GM21423 (cell line): ENCODE results near the gene TBC1D8.

Experiments used
- ATAC-seq: cut with Tn5 transposase; IDR thresholded peaks from one replicate; pipeline ENCODE4 v1.9.1; 2021; ENCODE audit warnings: mild to moderate bottlenecking, moderate library complexity; ENCODE audit not compliant: unreplicated experiment

The TBC1D8 gene

GRCh38 chr2:101140237-101140636, 10.9 kb downstream of the TBC1D8 start:
- no peak for ATAC-seq

- ATAC-seq: no peak
Observed at GRCh38 chr2:101139495-101139894, 11.7 kb downstream of the TBC1D8 start.

- no peak for ATAC-seq
Observed at GRCh38 chr2:101135412-101136296, 15.5 kb downstream of the TBC1D8 start.

GRCh38 chr2:101133492-101134100, 17.6 kb downstream of the TBC1D8 start:
- ATAC-seq: no peak

DNA sequence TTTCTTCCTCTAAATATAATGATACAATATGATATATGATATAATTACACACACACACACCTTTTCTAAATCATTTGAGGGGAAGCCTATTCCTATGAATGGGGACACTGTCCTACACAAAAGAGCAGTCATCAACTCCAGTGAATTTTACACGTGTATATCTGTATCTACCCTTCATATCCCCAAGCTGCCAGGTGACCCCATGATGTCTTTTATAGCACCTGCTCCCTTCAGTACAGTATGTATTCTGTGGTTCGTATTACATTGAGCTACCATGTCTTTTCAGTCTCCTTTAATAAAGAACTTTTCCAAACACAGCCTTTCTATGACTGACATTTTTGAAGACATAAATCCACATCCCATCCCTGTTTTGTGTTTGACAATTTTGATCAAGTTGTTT, 19.0 kb downstream of the TBC1D8 start:
- no peak for ATAC-seq

DNA sequence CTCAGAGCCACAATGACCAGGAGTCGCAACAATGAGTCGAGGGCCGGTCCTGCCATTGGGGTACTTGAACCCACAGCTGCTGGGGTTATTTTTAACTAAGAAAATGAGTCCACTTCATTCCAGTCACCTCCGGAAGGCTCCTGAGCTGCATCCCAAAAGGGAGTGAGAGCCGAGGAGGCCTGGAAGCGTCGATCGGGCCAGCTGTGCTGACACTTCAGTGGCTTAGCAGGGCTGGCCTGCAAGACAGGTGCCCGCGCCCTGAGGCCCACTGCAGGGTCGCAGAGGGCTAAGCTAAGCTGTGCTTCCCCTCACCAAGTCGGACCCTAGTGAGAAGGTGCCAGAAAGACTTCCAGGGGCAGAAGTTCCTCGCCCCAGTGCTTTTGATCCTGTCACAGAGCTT, 21.1 kb downstream of the TBC1D8 start:
- no peak for ATAC-seq

GRCh38 chr2:101127319-101128056, 23.7 kb downstream of the TBC1D8 start:
- ATAC-seq: no peak

GRCh38 chr2:101125808-101126207, 25.4 kb downstream of the TBC1D8 start:
- no peak for ATAC-seq

DNA sequence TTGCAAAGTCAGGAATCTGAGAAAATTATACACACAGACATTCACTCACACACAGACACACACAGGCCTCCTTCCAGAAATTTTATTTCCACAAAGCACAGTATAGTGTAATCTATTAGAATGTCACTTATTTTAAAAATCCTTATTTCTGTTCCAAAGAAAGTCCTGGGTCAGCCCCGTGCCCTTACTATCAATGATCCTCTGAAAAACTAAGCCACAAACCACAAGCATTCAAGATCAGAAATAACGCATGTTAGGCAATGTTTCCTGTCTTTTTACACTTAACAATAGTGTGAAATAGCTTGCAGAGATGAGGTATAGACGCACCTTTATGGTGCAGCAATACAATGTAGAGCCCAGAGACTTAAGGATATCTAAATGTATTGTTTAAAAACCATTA, 25.8 kb downstream of the TBC1D8 start:
- no peak for ATAC-seq

DNA sequence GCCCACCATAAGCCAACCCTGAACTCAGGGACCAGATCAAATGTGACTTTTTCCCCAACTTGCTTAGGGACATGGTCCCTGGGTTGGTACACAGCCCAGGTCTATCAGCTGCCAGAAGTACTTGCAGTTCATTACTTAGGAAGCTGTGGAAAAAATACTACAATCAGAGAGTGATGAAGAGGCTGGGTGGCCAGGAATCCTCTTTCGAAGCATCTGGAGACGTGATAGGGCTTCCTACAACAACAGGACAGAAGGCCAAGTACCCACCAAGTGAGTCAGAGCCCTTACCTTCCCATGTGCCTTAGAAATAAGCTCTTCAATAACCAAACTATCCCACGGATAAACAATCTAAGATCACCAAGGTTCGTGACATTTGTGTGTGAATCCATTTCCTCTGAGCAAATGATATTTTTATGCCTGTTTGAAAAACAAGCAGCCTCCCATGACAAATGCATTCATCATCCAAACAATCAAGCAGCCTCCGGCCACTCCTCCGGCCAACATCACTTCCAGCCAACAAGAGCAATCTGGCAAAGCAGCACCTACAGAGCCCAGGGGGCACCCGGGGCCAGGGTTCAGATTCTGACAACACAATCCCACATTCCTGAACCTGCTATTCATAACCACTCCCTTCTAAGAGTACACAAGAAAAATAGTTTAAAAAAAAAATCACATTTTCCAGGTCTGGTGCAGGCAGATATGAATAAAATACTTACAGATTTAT, 26.4 kb downstream of the TBC1D8 start:
- no peak for ATAC-seq

DNA sequence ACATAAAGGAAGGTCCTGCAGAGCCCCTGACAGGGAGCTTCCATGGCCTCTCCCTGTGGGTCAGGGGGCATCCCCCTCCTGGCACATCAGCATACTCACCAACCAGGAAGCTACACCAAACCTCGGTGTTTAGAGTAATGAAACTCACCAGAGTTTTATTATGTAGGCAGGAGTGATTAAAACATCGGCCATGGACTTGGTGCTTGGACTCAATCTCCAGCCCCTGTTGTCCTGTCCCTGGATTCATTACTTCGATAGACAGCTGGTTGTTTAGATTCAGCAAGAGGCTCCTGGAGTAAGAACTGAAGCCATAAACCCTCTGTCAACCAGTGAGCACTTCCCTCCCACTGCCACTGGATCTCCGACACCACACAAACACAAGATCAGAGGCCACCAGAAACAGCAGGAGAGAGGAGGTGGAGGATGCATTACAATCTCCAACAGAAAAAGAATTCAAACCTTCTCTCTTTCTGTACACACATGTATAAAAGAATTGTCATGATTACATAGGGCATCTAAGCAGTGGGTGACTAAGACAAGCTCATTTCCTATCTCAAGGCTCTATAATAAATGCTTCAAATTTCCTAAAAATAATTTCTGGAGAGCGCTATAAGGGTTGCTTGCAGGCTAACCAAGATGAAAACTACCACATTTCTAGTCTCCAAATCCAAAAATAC, 27.2 kb downstream of the TBC1D8 start:
- ATAC-seq: no peak

GRCh38 chr2:101121174-101121573, 30.0 kb downstream of the TBC1D8 start:
- ATAC-seq: no peak

DNA sequence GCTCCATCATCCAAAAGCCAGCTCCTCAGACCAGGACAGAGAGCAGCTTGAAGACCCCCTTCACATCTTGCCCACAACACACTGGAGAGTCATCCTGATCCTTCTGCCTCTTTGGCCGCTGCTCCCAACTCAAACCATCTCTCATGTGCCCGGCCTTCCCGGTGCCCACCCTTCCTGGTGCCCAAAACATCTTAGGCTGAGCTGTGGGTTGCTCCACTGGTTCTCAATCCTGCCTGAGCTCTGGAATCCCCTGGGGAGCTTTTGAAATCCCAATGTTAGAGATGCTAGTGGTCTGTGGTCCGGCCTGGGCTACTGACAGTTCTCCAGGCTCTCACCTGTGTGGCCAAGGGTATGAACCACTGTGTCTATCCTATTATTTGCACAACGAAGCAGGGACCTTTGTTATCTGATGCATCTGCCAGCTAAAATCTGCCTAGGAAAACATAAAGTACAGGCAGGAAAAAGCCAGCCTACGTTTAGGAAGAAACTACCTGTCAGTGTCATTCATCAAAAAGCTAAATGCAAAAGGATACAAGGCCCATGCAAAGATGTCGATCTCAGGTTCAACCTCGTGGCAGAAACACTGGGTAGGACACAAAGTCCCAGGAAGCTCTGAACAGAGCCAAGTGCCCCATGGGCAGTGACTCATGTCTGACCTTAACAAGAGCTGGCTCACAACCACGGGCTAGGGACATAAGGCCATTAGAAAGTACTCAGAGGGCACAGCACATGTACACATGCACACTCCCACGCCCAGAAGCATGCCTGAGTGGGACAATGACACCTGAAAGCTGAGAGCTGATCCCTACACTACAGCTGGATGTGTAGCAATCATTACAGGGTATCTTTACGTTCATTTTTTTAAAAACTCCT, 30.8 kb downstream of the TBC1D8 start:
- ATAC-seq: no peak

DNA sequence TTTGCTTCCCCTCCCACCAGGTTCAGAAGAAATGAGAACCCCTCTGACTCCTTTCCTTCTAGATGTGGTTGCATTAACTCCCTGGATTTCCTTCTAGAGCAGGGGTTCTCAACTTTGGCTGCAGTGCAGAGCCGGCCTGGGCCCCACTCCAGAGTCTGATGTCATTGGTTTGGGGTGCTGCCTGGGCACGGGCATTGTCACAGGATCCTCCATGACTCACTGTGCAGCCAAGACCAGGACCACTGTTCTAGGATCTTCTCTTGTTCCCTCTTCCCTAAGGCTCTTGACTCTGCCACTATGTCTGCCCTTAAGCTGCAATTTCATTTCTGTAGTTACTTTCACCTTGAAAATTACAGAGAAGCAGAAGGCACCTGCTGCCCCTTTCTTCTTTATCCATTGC, 31.8 kb downstream of the TBC1D8 start:
- no peak for ATAC-seq

- no peak for ATAC-seq
Observed at GRCh38 chr2:101116841-101117552, 34.2 kb downstream of the TBC1D8 start.

DNA sequence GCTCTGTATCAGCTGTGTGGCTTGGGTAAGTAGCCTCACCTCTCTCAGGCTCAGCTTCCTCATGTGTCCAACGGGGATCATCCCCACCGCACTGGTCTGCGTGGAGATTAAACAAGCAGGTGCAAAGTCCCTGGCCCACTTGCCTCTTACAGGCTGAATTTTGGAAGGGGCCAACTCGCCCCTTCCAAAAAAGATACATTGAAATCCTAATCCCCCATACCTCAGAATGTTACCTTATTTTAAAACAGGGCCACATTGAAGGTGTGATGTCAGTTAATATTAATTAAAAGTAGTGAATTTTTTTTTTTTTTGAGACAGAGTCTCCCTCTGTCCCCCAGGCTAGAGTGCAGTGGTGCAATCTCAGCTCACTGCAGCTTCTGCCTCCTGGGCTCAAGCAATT, 34.8 kb downstream of the TBC1D8 start:
- ATAC-seq: no peak

- ATAC-seq: no peak
Observed at GRCh38 chr2:101115664-101116063, 35.5 kb downstream of the TBC1D8 start.

- no peak for ATAC-seq
Observed at GRCh38 chr2:101114815-101115214, 36.4 kb downstream of the TBC1D8 start.

GRCh38 chr2:101114268-101114783, 36.9 kb downstream of the TBC1D8 start:
- no peak for ATAC-seq
